Measurements from ENCODE around the gene AFMID. TPM values are rescaled to one million over a fixed set of nuclear protein-coding genes. Genes with fewer than 3 reads are reported as not detected.

The AFMID gene
- total and polyA plus RNA-seq, 2 of the 13 experiments (the other 11 are each of a cell fraction or from before 2014, with no cell fraction given) = 249 to 270 TPM

- TF ChIP-seq, protein P1, sequence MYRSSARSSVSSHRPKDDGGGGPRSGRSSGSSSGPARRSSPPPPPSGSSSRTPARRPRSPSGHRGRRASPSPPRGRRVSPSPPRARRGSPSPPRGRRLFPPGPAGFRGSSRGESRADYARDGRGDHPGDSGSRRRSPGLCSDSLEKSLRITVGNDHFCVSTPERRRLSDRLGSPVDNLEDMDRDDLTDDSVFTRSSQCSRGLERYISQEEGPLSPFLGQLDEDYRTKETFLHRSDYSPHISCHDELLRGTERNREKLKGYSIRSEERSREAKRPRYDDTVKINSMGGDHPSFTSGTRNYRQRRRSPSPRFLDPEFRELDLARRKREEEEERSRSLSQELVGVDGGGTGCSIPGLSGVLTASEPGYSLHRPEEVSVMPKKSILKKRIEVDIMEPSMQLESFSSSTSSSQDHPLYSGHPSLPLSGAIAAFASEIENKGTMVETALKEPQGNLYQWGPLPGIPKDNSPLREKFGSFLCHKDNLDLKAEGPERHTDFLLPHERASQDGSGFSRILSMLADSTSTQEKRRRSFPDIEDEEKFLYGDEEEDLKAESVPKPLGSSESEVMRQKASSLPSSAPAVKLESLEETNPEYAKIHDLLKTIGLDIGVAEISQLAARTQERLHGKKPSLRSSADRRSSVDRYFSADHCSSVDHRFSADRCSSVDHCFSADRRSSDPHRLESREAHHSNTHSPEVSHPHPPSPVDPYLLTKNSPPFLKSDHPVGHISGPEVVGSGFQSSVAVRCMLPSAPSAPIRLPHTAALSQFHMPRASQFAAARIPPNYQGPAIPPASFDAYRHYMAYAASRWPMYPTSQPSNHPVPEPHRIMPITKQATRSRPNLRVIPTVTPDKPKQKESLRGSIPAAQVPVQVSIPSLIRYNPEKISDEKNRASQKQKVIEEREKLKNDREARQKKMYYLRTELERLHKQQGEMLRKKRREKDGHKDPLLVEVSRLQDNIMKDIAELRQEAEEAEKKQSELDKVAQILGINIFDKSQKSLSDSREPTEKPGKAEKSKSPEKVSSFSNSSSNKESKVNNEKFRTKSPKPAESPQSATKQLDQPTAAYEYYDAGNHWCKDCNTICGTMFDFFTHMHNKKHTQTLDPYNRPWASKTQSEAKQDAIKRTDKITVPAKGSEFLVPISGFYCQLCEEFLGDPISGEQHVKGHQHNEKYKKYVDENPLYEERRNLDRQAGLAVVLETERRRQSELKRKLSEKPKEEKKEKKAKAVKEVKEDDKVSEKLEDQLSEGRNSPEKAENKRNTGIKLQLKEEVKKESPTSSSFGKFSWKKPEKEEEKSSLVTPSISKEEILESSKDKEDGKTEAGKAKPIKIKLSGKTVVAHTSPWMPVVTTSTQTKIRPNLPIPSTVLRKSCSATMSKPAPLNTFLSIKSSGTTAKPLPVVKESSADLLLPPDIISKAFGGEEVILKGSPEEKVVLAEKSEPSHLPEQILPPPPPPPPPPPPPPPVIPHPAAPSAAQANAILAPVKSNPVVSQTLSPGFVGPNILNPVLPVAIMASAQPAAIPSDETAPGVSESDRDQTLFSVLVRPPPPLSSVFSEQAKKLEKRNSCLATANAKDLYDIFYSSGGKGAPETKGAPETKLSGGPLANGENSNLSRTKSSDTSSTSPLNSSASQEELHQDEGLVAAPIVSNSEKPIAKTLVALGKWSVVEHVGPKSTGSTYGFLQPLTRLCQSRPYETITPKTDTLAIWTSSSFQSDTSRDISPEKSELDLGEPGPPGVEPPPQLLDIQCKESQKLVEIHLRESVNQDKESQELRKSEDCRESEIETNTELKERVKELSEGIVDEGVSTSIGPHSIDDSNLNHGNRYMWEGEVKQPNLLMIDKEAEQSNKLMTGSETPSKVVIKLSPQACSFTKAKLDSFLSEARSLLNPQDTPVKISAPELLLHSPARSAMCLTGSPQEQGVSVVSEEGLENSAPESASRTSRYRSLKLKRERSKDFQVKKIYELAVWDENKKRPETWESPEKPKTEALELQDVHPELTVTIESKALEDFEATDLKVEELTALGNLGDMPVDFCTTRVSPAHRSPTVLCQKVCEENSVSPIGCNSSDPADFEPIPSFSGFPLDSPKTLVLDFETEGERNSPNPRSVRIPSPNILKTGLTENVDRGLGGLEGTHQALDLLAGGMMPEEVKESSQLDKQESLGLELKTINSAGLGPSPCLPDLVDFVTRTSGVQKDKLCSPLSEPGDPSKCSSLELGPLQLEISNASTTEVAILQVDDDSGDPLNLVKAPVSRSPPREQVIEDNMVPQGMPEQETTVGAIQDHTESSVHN (CRISPR knock-in tag; IDR thresholded peaks at IDR 0.05) = no peak
- TF ChIP-seq TIGD3 (CRISPR knock-in tag; IDR thresholded peaks at IDR 0.05; ENCODE audit: borderline replicate concordance) = no peak
- TF ChIP-seq, protein P2, sequence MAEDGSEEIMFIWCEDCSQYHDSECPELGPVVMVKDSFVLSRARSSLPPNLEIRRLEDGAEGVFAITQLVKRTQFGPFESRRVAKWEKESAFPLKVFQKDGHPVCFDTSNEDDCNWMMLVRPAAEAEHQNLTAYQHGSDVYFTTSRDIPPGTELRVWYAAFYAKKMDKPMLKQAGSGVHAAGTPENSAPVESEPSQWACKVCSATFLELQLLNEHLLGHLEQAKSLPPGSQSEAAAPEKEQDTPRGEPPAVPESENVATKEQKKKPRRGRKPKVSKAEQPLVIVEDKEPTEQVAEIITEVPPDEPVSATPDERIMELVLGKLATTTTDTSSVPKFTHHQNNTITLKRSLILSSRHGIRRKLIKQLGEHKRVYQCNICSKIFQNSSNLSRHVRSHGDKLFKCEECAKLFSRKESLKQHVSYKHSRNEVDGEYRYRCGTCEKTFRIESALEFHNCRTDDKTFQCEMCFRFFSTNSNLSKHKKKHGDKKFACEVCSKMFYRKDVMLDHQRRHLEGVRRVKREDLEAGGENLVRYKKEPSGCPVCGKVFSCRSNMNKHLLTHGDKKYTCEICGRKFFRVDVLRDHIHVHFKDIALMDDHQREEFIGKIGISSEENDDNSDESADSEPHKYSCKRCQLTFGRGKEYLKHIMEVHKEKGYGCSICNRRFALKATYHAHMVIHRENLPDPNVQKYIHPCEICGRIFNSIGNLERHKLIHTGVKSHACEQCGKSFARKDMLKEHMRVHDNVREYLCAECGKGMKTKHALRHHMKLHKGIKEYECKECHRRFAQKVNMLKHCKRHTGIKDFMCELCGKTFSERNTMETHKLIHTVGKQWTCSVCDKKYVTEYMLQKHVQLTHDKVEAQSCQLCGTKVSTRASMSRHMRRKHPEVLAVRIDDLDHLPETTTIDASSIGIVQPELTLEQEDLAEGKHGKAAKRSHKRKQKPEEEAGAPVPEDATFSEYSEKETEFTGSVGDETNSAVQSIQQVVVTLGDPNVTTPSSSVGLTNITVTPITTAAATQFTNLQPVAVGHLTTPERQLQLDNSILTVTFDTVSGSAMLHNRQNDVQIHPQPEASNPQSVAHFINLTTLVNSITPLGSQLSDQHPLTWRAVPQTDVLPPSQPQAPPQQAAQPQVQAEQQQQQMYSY (CRISPR knock-in tag; IDR thresholded peaks at IDR 0.05) = no peak
- 0 out of 2 replicates have a peak, but pooled peaks have one; percentile 20 for TF ChIP-seq TOPORS (CRISPR knock-in tag; IDR thresholded peaks at IDR 0.05)
- TF ChIP-seq POLR2G (IDR thresholded peaks at IDR 0.05; ENCODE audit: low read depth, low read length) = no peak
- peak; percentile 79 for TF ChIP-seq SRSF1 (optimal IDR thresholded peaks at IDR 0.05; ENCODE audit: low read depth, low read length)
- TF ChIP-seq, protein P3, sequence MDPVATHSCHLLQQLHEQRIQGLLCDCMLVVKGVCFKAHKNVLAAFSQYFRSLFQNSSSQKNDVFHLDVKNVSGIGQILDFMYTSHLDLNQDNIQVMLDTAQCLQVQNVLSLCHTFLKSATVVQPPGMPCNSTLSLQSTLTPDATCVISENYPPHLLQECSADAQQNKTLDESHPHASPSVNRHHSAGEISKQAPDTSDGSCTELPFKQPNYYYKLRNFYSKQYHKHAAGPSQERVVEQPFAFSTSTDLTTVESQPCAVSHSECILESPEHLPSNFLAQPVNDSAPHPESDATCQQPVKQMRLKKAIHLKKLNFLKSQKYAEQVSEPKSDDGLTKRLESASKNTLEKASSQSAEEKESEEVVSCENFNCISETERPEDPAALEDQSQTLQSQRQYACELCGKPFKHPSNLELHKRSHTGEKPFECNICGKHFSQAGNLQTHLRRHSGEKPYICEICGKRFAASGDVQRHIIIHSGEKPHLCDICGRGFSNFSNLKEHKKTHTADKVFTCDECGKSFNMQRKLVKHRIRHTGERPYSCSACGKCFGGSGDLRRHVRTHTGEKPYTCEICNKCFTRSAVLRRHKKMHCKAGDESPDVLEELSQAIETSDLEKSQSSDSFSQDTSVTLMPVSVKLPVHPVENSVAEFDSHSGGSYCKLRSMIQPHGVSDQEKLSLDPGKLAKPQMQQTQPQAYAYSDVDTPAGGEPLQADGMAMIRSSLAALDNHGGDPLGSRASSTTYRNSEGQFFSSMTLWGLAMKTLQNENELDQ (CRISPR knock-in tag; IDR thresholded peaks at IDR 0.05; ENCODE audit: borderline replicate concordance) = no peak
- no peak for TF ChIP-seq HOXA5 (CRISPR knock-in tag; IDR thresholded peaks at IDR 0.05)
- no peak for TF ChIP-seq LCORL (IDR thresholded peaks at IDR 0.05)
- TF ChIP-seq LCORL (CRISPR knock-in tag; IDR thresholded peaks at IDR 0.05) = no peak
- TF ChIP-seq FIP1L1 (IDR thresholded peaks at IDR 0.05; ENCODE audit: borderline replicate concordance, insufficient read depth, low read depth, low read length) = no peak
Observed at GRCh38 chr17:78168903-78169793, 18.0 kb upstream of the AFMID start (continued).

Measured in HepG2 (cell line).